ENCODE data around the gene IRF9. TPM values are rescaled to one million over a fixed set of nuclear protein-coding genes. Genes with fewer than 3 reads are reported as not detected.

Gene IRF9
- total and polyA plus RNA-seq, 2 experiments from 2014 or later, result 8.2 to 8.4 TPM

- TF ChIP-seq EZH2phosphoT487 (IDR thresholded peaks at IDR 0.05; ENCODE audit: unreplicated experiment) (no peak), CREB1 (CRISPR knock-in tag; IDR thresholded peaks at IDR 0.05; ENCODE audit: low read depth) (no peak), ZNF462 (CRISPR knock-in tag; IDR thresholded peaks at IDR 0.05) (no peak), NANOG (IDR thresholded peaks at IDR 0.05; ENCODE audit: borderline replicate concordance) (no peak)
These were observed 16.2 kb downstream of the IRF9 start (continued) for GRCh38 chr14:24177041-24177825.

- H3K27me3 ChIP-seq (ENCODE audit: insufficient read depth), result no peaks in the 10 kb centered on the region
- no peaks in the 10 kb centered on the region for H3F3A ChIP-seq (replicated peaks; ENCODE audit: low read depth)
- Mint-ChIP-seq H3K27me3 (ENCODE audit: insufficient read depth, low read depth, poor library complexity) (peaks cover 27% of the 10 kb centered on the region), H3K27ac (no peak overlapping the region), H3K9me3 (peaks cover 3% of the 10 kb centered on the region; the same call in 1 of the 3 replicates), H3K36me3 (ENCODE audit: low read depth) (peaks cover 59% of the 10 kb centered on the region), H3K4me1 (0 out of 3 replicates have a peak, but pooled peaks cover 2% of the 10 kb centered on the region), H3K4me3 (no peak overlapping the region)
- no peaks in the 10 kb centered on the region for H3K79me2 ChIP-seq (replicated peaks; ENCODE audit: insufficient read depth)
- no peaks in the 10 kb centered on the region for H3K4me1 ChIP-seq (ENCODE audit: insufficient read depth)
- no peak overlapping the region for H3K4me3 ChIP-seq
- no peak overlapping the region for H2AFZ ChIP-seq
- H3K36me3 ChIP-seq (ENCODE audit: insufficient read depth), result no peaks in the 10 kb centered on the region; the same call in 1 of the 2 replicates
- no peak overlapping the region for H3K27ac ChIP-seq (ENCODE audit: low read depth)
- no peak for ATAC-seq
- H3K4me2 ChIP-seq, result no peak overlapping the region
- H3K9me2 ChIP-seq (ENCODE audit: insufficient read depth), result no peaks in the 10 kb centered on the region
- DNase-seq (ENCODE audit: low spot score), result no peak
- no peaks in the 10 kb centered on the region; the same call in 1 of the 2 replicates for H4K20me1 ChIP-seq (replicated peaks; ENCODE audit: insufficient read depth)
- TF ChIP-seq CTCF (conservative IDR thresholded peaks at IDR 0.05; ENCODE audit: low read depth in 2 of 2) (no peak), CREB1 (CRISPR knock-in tag; IDR thresholded peaks at IDR 0.05; ENCODE audit: low read depth) (no peak), ZNF114 (CRISPR knock-in tag; IDR thresholded peaks at IDR 0.05) (no peak), ZNF331 (CRISPR knock-in tag; IDR thresholded peaks at IDR 0.05; ENCODE audit: low read depth) (no peak), ETS1 (IDR thresholded peaks at IDR 0.05) (no peak), STAT1 (IDR thresholded peaks at IDR 0.05; ENCODE audit: unreplicated experiment) (no peak), EZH2 (IDR thresholded peaks at IDR 0.05; ENCODE audit: low read depth, unreplicated experiment) (no peak)
These were observed 16.8 kb downstream of the IRF9 start for GRCh38 chr14:24177891-24178290.

Data from GM23338 (cell line).